Measurements from ENCODE around the gene CEP20.

CEP20 gene

GRCh38 chr16:15830832-15831451 lies 57.5 kb downstream of the CEP20 start:
- DNase-seq (ENCODE audit: low read depth): no peak

DNA sequence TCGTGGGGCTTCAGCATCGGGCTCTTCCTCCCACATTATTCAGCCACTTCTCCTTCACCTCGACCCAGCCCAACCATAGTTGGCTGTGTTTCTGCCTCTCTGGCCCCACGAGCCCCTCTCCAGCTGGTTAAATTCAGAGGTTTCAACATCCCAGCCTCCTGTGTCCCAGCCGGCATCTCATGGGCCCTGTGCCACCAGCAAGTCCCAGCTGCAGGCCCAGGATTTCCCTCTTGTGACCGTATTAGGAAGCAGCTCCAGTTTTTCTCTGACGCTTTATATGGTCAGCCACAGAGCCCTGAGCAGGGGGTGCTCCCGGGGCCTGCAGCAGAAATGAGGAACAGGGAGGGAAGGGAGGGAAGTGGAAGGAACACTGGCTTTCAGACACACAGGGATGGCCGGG lies 58.9 kb downstream of the CEP20 start:
- no peak for DNase-seq (ENCODE audit: low read depth)

DNA sequence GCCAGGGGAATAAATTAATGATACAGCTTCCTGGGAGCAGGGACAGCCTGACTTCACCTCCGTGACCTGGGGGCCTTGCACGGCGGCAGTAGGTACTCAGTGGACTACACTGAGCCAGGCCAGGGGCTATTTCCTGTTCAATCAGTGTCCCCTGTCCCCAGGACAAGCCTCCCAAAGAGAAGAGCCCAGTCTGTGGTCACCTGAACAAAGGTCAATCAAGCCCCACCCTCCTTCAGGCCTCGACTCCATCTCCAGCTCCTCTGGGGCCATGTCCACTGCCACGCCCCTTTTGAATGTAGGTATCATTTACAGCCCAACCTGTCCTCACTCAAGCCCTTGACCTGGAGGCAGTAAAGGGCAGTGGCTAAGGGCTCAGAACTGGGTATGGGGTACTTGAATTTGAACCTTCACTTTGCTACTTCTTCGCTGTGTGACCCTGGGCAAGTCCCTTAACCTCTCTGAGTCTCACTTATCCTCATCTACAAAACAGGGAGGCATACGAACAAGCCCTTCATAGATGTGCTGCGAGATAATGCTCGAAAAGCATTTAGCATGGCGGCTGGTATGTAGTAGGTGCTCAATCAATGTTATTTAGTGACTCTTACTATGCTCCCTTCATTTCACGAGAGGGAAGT lies 60.6 kb downstream of the CEP20 start:
- no peak for DNase-seq (ENCODE audit: low read depth)

- DNase-seq (ENCODE audit: low read depth): no peak
Measured at GRCh38 chr16:15827299-15827698, 61.1 kb downstream of the CEP20 start.

DNA sequence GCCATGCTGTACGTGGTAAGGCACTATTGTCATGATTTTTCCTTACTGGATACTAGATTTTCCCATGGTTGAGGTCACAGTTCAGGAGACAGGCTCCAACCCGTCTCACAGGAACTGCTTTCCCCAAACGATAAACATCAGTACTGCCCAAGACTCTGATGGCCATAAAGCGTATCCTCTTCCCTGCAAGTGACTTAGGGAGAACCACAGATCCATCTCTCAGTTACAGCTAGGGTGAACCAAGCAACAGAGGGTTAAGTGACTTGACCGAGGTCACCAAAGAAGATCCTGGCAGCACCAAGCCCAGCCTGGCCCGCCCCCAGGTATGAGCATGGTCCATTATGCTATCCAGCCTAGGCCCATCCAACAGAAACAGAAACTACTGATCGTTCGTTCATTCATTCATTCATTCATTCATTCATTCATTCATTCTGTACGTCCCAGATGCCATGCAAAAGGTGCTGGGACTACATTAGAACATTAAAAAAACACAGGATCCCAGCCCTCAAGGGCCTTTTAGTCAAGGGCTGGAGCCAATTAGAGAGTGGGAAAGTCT lies 62.6 kb downstream of the CEP20 start:
- no peak for DNase-seq (ENCODE audit: low read depth)

- DNase-seq (ENCODE audit: low read depth): no peak
Measured at GRCh38 chr16:15822957-15823356, 65.4 kb downstream of the CEP20 start.

DNA sequence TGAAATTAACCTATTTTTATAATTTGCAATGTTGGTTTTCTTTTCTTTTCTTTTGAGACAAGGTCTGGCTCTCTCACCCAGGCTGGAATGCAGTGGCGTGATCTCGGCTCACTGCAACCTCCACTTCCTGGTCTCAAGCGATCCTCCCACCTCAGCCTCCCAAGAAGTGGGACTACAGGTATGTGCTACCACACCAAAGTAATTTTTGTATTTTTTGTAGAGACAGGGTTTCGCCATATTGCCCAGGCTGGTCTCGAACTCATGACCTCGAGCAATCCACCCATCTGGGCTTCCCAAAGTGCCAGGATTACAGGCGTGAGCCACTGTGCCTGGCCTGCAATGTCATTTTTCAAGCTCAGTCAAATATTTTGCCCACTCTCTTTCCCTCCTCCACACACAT lies 67.6 kb downstream of the CEP20 start:
- no peak for DNase-seq (ENCODE audit: low read depth)

DNA sequence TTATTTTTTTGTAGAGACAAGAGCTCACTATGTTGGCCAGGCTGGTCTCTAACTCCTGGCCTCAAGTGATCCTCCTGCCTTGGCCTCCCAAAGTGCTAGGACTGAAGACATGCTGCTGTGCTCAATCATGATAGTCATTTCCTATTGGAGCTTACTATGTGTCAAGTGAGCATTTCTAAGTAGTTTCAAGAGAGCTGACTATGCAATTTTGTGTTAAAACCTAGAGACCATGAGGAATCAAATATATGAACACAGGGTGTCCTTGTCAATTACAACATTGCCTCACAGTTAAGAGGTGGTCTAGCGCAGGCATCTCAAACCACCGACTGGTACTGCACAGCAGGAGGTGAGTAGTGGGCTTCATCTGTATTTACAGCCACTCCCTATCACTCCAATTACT lies 69.4 kb downstream of the CEP20 start:
- no peak for DNase-seq (ENCODE audit: low read depth)

- DNase-seq (ENCODE audit: low read depth): no peak
Measured at GRCh38 chr16:15817446-15817845, 71.0 kb downstream of the CEP20 start.

DNA sequence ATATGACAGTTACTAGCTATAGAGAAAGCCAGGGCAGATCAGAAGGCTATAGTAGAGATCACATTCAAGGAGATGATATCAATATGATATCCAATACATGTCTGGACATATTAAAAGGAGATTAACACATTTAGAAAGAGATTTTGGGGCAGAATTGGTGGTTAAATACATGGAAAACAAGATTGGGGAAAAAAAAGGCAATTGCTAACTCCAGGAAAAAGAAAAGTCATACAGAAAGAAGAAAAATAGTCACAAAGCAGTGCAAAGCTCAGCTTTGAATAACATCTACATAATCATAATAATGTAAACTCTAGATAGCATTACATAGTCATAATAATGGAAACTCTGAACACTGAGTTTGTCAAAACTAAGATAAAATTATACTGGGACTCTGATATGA lies 72.2 kb downstream of the CEP20 start:
- DNase-seq (ENCODE audit: low read depth): no peak

Measured in activated gamma-delta T cell treated with anti-CD3 and anti-CD28 coated beads, Interleukin-2, amount 50 U/mL, for 16 hours (primary cell).